DMS53 treated with DMSO at 0.1 percent for 48 hours (cell line): ENCODE measurements around the gene PYDC1.
"Not testable (repeated sequence)": the region's sequence is repeated elsewhere in the genome, so short reads cannot be mapped to it uniquely, and the experiment has no call there.

Experiments used
- DNase-seq: peaks from one replicate; lab custom pipeline; 2025; ENCODE audit not compliant: unreplicated experiment; lab: John Stamatoyannopoulos, UW

PYDC1 gene

GRCh38 chr16:31223044-31223443, 6.1 kb upstream of the PYDC1 start:
- no peak for DNase-seq

GRCh38 chr16:31221357-31222160, 4.6 kb upstream of the PYDC1 start:
- no peak for DNase-seq

GRCh38 chr16:31219154-31219741, 2.3 kb upstream of the PYDC1 start:
- DNase-seq = no peak

GRCh38 chr16:31217136-31217530, 198 bp upstream of the PYDC1 start:
- DNase-seq = no peak

- no peak for DNase-seq
Measured at GRCh38 chr16:31215287-31216162, 1.4 kb downstream of the PYDC1 start.

- no peak for DNase-seq
Measured at GRCh38 chr16:31214708-31215286, 2.1 kb downstream of the PYDC1 start.

GRCh38 chr16:31213877-31214707, 2.8 kb downstream of the PYDC1 start, which contains the start of gene TRIM72:
TRIM72 (plus strand) TSS chr16:31214119; CDS start chr16:31214739, 620 bp downstream.
- peak; percentile 13 for DNase-seq

- no peak for DNase-seq
Measured at GRCh38 chr16:31213342-31213741, 3.6 kb downstream of the PYDC1 start.

- no peak for DNase-seq
Measured at GRCh38 chr16:31206776-31207175, 10.2 kb downstream of the PYDC1 start.

- no peak for DNase-seq
Measured at GRCh38 chr16:31204871-31205666, 11.9 kb downstream of the PYDC1 start.

GRCh38 chr16:31202414-31203375, 14.2 kb downstream of the PYDC1 start, which contains the start of gene PYCARD:
PYCARD (minus strand) TSS chr16:31202760; CDS start chr16:31202690, 70 bp downstream.
- DNase-seq = no peak

- no peak for DNase-seq
Measured at GRCh38 chr16:31201582-31202413, 15.1 kb downstream of the PYDC1 start.

- DNase-seq = no peak
Measured at GRCh38 chr16:31200821-31201568, 15.9 kb downstream of the PYDC1 start.

GRCh38 chr16:31200111-31200510, 16.8 kb downstream of the PYDC1 start:
- DNase-seq = not testable (repeated sequence)

GRCh38 chr16:31199430-31200041, 17.4 kb downstream of the PYDC1 start:
- no peak for DNase-seq

GRCh38 chr16:31198207-31198882, 18.6 kb downstream of the PYDC1 start:
- DNase-seq = no peak
